ENCODE data around the gene MAIP1. TPM values are rescaled to one million over a fixed set of nuclear protein-coding genes. Genes with fewer than 3 reads are reported as not detected.

Gene MAIP1, protein sequence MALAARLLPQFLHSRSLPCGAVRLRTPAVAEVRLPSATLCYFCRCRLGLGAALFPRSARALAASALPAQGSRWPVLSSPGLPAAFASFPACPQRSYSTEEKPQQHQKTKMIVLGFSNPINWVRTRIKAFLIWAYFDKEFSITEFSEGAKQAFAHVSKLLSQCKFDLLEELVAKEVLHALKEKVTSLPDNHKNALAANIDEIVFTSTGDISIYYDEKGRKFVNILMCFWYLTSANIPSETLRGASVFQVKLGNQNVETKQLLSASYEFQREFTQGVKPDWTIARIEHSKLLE
- total RNA-seq: 12.0 and 13.8 TPM in 2 replicates
- long read RNA-seq, transcript MAIP1-202 (5 exons, 1,386 nt): major isoform, 44 of 57 reads
- long read RNA-seq, partial matches to known transcripts: 4 of 57 reads
- long read RNA-seq, other reads (novel, unspliced or antisense): 7 of 57 reads

DNA sequence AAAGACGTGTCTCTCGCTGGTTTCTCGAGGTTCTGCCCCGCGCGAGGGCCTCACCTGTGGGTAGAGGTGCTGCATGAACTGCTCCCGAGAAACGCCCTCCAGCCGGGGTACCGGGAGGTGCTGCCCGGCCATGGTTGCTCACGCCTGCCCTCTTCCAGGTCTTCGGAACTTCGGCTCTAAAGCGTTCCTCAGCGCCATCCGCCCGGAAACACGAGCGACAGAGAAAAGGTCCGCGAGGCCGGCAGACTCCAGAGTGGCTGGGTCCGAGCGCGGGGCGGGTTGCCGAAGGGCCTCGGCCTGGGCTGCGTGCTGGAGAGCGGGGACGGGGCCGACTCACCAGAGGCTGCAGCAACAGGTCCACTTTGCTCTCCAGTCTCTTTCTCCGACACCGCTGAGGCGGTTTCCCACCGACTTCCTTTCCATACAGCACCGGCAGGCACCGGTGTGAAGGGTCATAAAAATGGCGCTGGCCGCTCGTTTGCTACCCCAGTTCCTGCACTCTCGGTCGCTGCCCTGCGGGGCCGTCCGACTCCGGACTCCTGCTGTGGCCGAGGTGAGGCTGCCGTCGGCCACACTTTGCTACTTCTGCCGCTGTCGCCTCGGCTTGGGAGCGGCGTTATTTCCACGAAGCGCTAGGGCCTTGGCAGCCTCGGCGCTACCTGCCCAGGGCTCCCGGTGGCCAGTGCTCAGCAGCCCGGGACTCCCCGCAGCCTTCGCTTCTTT is at the start of gene MAIP1, which contains the start of gene TYW5:
Gene MAIP1 (plus strand): TSS at position 244 of the 723 bp plus-strand sequence. CDS start 217 bp downstream, at position 461.
Gene TYW5 (minus strand): TSS at position 153 of the 723 bp plus-strand sequence. CDS start 21 bp downstream, at position 132.
- DNase-seq (ENCODE audit: extremely low spot score, unreplicated experiment): peak; percentile 92
- H3K27me3 Mint-ChIP-seq (ENCODE audit: unreplicated experiment): no peaks in the 10 kb centered on the region
- H3K4me3 Mint-ChIP-seq (ENCODE audit: unreplicated experiment): peak within 1 kb of the TSS; percentile 100
- TF ChIP-seq, protein P1, sequence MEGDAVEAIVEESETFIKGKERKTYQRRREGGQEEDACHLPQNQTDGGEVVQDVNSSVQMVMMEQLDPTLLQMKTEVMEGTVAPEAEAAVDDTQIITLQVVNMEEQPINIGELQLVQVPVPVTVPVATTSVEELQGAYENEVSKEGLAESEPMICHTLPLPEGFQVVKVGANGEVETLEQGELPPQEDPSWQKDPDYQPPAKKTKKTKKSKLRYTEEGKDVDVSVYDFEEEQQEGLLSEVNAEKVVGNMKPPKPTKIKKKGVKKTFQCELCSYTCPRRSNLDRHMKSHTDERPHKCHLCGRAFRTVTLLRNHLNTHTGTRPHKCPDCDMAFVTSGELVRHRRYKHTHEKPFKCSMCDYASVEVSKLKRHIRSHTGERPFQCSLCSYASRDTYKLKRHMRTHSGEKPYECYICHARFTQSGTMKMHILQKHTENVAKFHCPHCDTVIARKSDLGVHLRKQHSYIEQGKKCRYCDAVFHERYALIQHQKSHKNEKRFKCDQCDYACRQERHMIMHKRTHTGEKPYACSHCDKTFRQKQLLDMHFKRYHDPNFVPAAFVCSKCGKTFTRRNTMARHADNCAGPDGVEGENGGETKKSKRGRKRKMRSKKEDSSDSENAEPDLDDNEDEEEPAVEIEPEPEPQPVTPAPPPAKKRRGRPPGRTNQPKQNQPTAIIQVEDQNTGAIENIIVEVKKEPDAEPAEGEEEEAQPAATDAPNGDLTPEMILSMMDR (IDR thresholded peaks at IDR 0.05): peak; percentile 33
- peaks cover 17% of the 10 kb centered on the region for H3K36me3 Mint-ChIP-seq (ENCODE audit: unreplicated experiment)
- peaks cover 40% of the 10 kb centered on the region for H3K4me1 Mint-ChIP-seq (ENCODE audit: unreplicated experiment)
- H3K9me3 Mint-ChIP-seq (ENCODE audit: unreplicated experiment): no peaks in the 10 kb centered on the region
- H3K27ac Mint-ChIP-seq (ENCODE audit: unreplicated experiment): peak within 1 kb of the TSS; percentile 98

DNA sequence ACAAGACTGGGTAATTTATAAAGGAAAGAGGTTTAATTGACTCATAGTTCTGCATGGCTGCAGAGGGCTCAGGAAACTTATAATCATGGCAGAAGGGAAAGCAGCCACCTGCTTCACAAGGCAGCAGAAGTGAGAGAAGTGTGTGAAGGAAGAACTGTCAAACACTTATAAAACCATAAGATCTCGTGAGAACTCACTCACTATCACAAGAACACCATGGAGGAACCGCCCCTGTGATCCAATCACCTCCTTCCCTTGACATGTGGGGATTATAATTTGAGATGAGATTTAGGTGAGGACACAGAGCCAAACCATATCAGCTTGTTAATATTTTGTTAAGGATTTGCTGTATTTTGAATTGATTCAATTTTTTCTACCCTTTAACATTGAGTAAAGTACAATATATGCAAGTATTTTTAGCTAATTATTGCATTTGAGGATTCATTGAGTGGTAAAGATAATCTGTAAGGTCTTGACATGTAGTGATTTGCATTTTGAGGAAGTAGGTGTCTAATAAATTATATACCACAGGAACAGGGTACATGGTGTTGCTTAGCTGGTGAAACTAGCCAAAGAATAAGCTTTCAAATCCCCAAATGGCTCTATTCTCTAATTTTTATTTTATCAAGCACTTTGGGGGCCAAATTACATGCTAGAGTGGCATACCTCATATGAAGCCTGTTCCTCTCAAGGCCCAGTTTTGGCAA is 48.2 kb upstream of the MAIP1 start:
- no peak for DNase-seq (ENCODE audit: extremely low spot score, unreplicated experiment)
- TF ChIP-seq, protein P1 (IDR thresholded peaks at IDR 0.05): no peak
- Mint-ChIP-seq H3K27ac (ENCODE audit: unreplicated experiment) (no peak overlapping the region), H3K36me3 (ENCODE audit: unreplicated experiment) (no peaks in the 10 kb centered on the region), H3K4me3 (ENCODE audit: unreplicated experiment) (no peak overlapping the region), H3K4me1 (ENCODE audit: unreplicated experiment) (peaks cover 12% of the 10 kb centered on the region), H3K9me3 (ENCODE audit: unreplicated experiment) (no peaks in the 10 kb centered on the region), H3K27me3 (ENCODE audit: unreplicated experiment) (no peaks in the 10 kb centered on the region)

DNA sequence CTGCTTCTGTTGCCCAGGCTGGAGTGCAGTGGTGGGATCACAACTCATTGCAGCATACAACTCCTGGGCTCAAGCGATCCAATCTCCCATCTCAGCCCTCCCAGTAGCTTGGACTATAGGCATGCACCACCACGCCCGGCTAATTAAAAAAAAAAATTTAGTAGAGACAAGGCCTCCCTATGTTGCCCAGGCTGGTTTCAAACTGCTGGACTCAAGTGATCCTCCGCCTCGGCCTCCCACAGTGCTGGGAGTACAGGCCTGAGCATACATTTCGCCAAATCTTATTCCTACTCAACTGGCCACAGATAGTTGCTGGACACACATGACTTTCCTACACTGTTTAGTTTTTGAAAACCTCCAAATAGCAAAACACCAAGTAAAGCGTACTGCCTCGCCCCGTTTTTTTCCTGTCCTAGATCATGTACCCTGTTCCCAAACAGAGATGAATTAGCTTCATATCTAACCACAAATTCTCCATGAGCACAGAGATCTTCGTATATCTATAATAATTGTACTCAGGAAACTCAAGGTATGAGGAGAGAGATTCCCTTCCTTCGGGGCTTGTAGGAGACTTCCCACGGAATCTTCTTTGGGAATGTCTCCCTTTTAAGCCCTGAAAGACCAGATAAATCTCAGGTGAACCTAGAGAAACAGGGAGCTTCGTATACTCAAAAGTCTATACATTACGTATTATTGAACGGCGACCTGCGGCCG is 44.9 kb upstream of the MAIP1 start:
- TF ChIP-seq, protein P1 (IDR thresholded peaks at IDR 0.05): no peak
- Mint-ChIP-seq H3K36me3 (ENCODE audit: unreplicated experiment) (no peaks in the 10 kb centered on the region), H3K9me3 (ENCODE audit: unreplicated experiment) (no peaks in the 10 kb centered on the region), H3K4me1 (ENCODE audit: unreplicated experiment) (peaks cover 32% of the 10 kb centered on the region), H3K27me3 (ENCODE audit: unreplicated experiment) (no peaks in the 10 kb centered on the region), H3K27ac (ENCODE audit: unreplicated experiment) (peak overlapping the region; percentile 93), H3K4me3 (ENCODE audit: unreplicated experiment) (peak overlapping the region; percentile 89)
- no peak for DNase-seq (ENCODE audit: extremely low spot score, unreplicated experiment)

DNA sequence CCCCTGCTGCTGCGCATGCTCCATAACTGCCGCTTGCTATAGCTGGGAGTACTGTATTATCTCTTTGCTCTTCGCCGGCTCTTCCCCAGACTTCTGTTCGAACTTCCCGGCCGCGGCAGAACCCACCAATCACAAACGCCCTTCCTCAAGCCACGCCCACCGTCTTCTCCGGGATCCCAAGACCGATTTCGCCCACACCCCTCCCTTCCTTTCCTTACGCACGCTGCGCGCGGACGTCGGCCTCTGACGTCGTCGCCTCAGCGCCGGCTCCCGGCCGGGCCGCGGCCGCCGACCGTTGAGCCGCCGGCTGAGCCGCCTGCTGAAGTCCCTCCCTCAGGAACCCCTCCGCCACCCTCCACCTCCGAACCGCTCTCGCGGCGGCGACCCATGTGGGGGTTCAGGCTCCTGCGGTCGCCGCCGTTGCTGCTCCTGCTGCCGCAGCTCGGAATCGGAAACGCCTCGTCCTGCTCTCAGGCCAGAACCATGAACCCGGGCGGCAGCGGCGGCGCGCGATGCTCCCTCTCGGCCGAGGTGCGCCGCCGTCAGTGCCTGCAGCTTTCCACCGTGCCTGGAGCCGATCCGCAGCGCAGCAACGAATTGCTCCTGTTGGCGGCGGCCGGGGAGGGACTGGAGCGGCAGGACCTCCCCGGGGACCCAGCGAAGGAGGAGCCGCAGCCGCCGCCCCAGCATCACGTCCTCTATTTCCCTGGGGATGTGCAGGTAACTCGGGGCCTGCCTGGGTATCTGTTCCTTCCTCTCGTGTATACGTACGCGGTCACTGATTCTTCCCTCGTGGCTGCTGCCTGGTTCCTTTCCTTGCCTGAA is 44.1 kb upstream of the MAIP1 start, which contains the start of gene C2orf69:
Gene C2orf69 (plus strand): TSS at position 242 of the 825 bp plus-strand sequence. CDS start 146 bp downstream, at position 388.
- H3K27ac Mint-ChIP-seq (ENCODE audit: unreplicated experiment): peak within 1 kb of the TSS; percentile 93
- H3K4me1 Mint-ChIP-seq (ENCODE audit: unreplicated experiment): peaks cover 32% of the 10 kb centered on the region
- H3K4me3 Mint-ChIP-seq (ENCODE audit: unreplicated experiment): peak within 1 kb of the TSS; percentile 89
- H3K36me3 Mint-ChIP-seq (ENCODE audit: unreplicated experiment): peaks cover 3% of the 10 kb centered on the region
- no peaks in the 10 kb centered on the region for H3K27me3 Mint-ChIP-seq (ENCODE audit: unreplicated experiment)
- H3K9me3 Mint-ChIP-seq (ENCODE audit: unreplicated experiment): no peaks in the 10 kb centered on the region
- TF ChIP-seq, protein P1 (IDR thresholded peaks at IDR 0.05): no peak
- peak; percentile 98 for DNase-seq (ENCODE audit: extremely low spot score, unreplicated experiment)
